HepG2 (cell line): ENCODE data around the gene ZBTB46. TPM values are rescaled to one million over a fixed set of nuclear protein-coding genes. Genes with fewer than 3 reads are reported as not detected.

Source experiments
- DNMT3B ChIP-seq: conservative IDR thresholded peaks from 2 replicates; pipeline ENCODE4 v1.6.1; 2016; ENCODE audit warnings: missing biosample characterization, control low read depth
- IKZF5 ChIP-seq: IDR thresholded peaks from 2 replicates; pipeline ENCODE4 v1.6.1; 2018; ENCODE audit warnings: missing genetic modification reagents, mild to moderate bottlenecking, missing compliant biosample characterization
- KDM3A ChIP-seq: IDR thresholded peaks from 2 replicates; pipeline ENCODE4 v1.6.1; 2018; ENCODE audit warnings: low read depth, missing compliant biosample characterization
- KDM4B ChIP-seq: sonication (generic); formaldehyde crosslinking; IDR thresholded peaks from 2 replicates; pipeline ENCODE4 v1.4.0; 2020; ENCODE audit warnings: missing genetic modification reagents
- POLR2G ChIP-seq: fragments of 200-400 bp; formaldehyde crosslinking; IDR thresholded peaks from 2 replicates; pipeline ENCODE4 v1.6.1; 2018; ENCODE audit warnings: mild to moderate bottlenecking, low read depth, low read length, moderate library complexity
- RCOR2 ChIP-seq: IDR thresholded peaks from 2 replicates; pipeline ENCODE4 v1.6.1; 2016; ENCODE audit warnings: missing biosample characterization, missing genetic modification reagents
- RELA ChIP-seq: sonication (generic); formaldehyde crosslinking; IDR thresholded peaks from 2 replicates; pipeline ENCODE4 v1.4.0; 2020; ENCODE audit warnings: missing genetic modification reagents
- REXO4 ChIP-seq: sonication (generic); formaldehyde crosslinking; IDR thresholded peaks from 2 replicates; pipeline ENCODE4 v1.8.0; 2022; ENCODE audit warnings: missing genetic modification reagents, mild to moderate bottlenecking, borderline replicate concordance
- XBP1 ChIP-seq: sonication (generic); formaldehyde crosslinking; IDR thresholded peaks from 2 replicates; pipeline ENCODE4 v1.5.0; 2020; ENCODE audit warnings: missing genetic modification reagents
- ZGPAT ChIP-seq: IDR thresholded peaks from 2 replicates; pipeline ENCODE4 v1.6.1; 2016; ENCODE audit warnings: mild to moderate bottlenecking
- ZNF367 ChIP-seq: sonication (generic); formaldehyde crosslinking; IDR thresholded peaks from 2 replicates; pipeline ENCODE4 v1.4.0; 2020; ENCODE audit warnings: missing genetic modification reagents, borderline replicate concordance
- ZNF549 ChIP-seq: sonication (generic); formaldehyde crosslinking; IDR thresholded peaks from 2 replicates; pipeline ENCODE4 v1.5.0; 2020; ENCODE audit warnings: missing genetic modification reagents
- polyA plus RNA-seq, 8 experiments: library from polyadenylated mRNA; depleted of rRNA in 3 of 8; stranded (reverse) in 7 of 8; unstranded in 1 of 8; fragments of >200 nt; fragmentation: Illumina TruSeq in 4 of 8; extraction: Trizol in 4 of 8; gene quantifications; 2 replicates each; pipeline versions ENCODE4 v1.2.1 to v1.2.3, GENCODE V29; 2011 to 2016; ENCODE audit warnings: low read depth in 4 of 8, missing spikeins in 1 of 8, mixed read lengths in 1 of 8; ENCODE audit not compliant: insufficient read depth in 1 of 8
- total RNA-seq, 5 experiments: library from RNA; depleted of rRNA; stranded (reverse); fragments of >200 nt; fragmentation: Illumina TruSeq; extraction: Trizol; gene quantifications; 2 replicates each; pipeline ENCODE4 v1.2.3, GENCODE V29; 2016; ENCODE audit warnings: low read depth in 1 of 5
- TF ChIP-seq, protein P1 (sequence below): sonication (generic); formaldehyde crosslinking; IDR thresholded peaks from 2 replicates; pipeline ENCODE4 v1.5.0; 2020; ENCODE audit warnings: missing genetic modification reagents
- TF ChIP-seq, protein P2 (sequence below): sonication (generic); formaldehyde crosslinking; IDR thresholded peaks from 2 replicates; pipeline ENCODE4 v1.5.0; 2020; ENCODE audit warnings: mild to moderate bottlenecking, missing genetic modification reagents
- TF ChIP-seq, protein P3 (sequence below): sonication (generic); formaldehyde crosslinking; conservative IDR thresholded peaks from 2 replicates; pipeline ENCODE4 v1.8.0; 2022; ENCODE audit warnings: mild to moderate bottlenecking, moderate library complexity, missing genetic modification reagents
- TF ChIP-seq, protein P4 (sequence below): conservative IDR thresholded peaks from 2 replicates; pipeline ENCODE4 v1.6.1; 2018; ENCODE audit warnings: missing genetic modification reagents
- TF ChIP-seq, protein P5 (sequence below): sonication (generic); formaldehyde crosslinking; conservative IDR thresholded peaks from 2 replicates; pipeline ENCODE4 v1.5.0; 2020; ENCODE audit warnings: missing genetic modification reagents

ZBTB46 gene
- total and polyA plus RNA-seq, 2 of the 13 experiments (the other 11 are each of a cell fraction or from before 2014, with no cell fraction given): 1.6 to 13.5 TPM

DNA sequence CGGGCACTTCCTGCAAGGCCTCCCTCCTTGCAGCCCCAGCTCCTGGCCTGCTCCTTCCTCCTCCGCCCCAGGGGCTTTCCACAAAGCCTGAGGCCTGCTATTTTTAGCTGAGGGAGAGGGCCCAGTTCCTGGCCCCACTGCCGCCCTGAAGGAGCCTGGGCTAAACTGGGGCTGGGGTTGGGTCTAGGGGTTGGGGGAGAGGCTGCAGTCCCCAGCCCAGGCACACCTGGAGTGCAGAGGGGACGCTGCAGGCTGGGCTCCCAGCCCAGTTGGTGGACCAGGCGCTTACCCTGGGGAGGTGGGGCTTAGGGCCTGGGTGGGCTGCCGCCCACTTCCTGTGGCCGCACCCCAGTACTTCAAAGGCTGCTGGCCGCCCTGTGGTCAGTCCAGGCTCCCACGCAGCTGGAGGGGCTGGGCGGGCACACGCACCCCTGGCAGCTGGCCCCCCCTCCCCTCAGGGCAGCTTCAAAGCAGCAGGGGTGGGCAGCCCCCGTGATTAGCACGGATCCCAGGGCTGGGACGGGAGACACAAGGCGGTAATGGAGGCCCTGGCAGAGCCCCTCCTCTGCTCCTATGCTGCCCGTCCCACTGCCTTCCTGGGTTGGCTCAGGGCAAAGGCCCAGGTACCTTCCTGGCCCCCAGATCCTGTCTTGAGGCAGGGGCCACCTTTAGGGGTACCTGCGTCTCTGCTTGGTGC, 23.2 kb upstream of the ZBTB46 start (continued):
- TF ChIP-seq, protein P1, sequence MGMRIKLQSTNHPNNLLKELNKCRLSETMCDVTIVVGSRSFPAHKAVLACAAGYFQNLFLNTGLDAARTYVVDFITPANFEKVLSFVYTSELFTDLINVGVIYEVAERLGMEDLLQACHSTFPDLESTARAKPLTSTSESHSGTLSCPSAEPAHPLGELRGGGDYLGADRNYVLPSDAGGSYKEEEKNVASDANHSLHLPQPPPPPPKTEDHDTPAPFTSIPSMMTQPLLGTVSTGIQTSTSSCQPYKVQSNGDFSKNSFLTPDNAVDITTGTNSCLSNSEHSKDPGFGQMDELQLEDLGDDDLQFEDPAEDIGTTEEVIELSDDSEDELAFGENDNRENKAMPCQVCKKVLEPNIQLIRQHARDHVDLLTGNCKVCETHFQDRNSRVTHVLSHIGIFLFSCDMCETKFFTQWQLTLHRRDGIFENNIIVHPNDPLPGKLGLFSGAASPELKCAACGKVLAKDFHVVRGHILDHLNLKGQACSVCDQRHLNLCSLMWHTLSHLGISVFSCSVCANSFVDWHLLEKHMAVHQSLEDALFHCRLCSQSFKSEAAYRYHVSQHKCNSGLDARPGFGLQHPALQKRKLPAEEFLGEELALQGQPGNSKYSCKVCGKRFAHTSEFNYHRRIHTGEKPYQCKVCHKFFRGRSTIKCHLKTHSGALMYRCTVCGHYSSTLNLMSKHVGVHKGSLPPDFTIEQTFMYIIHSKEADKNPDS (CRISPR knock-in tag): 0 out of 2 replicates have a peak, but pooled peaks have one; percentile 53
- TF ChIP-seq POLR2G (peak; percentile 42), ZGPAT (CRISPR knock-in tag) (peak; percentile 38; the same call in 1 of the 2 replicates), ZNF367 (CRISPR knock-in tag) (peak; percentile 79; the same call in 1 of the 2 replicates), DNMT3B (CRISPR knock-in tag) (0 out of 2 replicates have a peak, but pooled peaks have one; percentile 48), RELA (CRISPR knock-in tag) (0 out of 2 replicates have a peak, but pooled peaks have one; percentile 61), ZNF549 (CRISPR knock-in tag) (0 out of 2 replicates have a peak, but pooled peaks have one; percentile 59), KDM4B (CRISPR knock-in tag) (0 out of 2 replicates have a peak, but pooled peaks have one; percentile 31), REXO4 (0 out of 2 replicates have a peak, but pooled peaks have one; percentile 33), IKZF5 (peak; percentile 79; the same call in 1 of the 2 replicates), KDM3A (CRISPR knock-in tag) (peak; percentile 29; the same call in 1 of the 2 replicates), RCOR2 (CRISPR knock-in tag) (0 out of 2 replicates have a peak, but pooled peaks have one; percentile 13), XBP1 (peak; percentile 77; the same call in 1 of the 2 replicates)
- TF ChIP-seq, protein P2, sequence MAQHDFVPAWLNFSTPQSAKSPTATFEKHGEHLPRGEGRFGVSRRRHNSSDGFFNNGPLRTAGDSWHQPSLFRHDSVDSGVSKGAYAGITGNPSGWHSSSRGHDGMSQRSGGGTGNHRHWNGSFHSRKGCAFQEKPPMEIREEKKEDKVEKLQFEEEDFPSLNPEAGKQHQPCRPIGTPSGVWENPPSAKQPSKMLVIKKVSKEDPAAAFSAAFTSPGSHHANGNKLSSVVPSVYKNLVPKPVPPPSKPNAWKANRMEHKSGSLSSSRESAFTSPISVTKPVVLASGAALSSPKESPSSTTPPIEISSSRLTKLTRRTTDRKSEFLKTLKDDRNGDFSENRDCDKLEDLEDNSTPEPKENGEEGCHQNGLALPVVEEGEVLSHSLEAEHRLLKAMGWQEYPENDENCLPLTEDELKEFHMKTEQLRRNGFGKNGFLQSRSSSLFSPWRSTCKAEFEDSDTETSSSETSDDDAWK (CRISPR knock-in tag): no peak
- TF ChIP-seq, protein P3, sequence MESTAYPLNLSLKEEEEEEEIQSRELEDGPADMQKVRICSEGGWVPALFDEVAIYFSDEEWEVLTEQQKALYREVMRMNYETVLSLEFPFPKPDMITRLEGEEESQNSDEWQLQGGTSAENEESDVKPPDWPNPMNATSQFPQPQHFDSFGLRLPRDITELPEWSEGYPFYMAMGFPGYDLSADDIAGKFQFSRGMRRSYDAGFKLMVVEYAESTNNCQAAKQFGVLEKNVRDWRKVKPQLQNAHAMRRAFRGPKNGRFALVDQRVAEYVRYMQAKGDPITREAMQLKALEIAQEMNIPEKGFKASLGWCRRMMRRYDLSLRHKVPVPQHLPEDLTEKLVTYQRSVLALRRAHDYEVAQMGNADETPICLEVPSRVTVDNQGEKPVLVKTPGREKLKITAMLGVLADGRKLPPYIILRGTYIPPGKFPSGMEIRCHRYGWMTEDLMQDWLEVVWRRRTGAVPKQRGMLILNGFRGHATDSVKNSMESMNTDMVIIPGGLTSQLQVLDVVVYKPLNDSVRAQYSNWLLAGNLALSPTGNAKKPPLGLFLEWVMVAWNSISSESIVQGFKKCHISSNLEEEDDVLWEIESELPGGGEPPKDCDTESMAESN: 0 out of 2 replicates have a peak, but pooled peaks have one; percentile 40
- TF ChIP-seq, protein P4, sequence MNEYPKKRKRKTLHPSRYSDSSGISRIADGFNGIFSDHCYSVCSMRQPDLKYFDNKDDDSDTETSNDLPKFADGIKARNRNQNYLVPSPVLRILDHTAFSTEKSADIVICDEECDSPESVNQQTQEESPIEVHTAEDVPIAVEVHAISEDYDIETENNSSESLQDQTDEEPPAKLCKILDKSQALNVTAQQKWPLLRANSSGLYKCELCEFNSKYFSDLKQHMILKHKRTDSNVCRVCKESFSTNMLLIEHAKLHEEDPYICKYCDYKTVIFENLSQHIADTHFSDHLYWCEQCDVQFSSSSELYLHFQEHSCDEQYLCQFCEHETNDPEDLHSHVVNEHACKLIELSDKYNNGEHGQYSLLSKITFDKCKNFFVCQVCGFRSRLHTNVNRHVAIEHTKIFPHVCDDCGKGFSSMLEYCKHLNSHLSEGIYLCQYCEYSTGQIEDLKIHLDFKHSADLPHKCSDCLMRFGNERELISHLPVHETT (CRISPR knock-in tag): peak; percentile 69
- TF ChIP-seq, protein P5, sequence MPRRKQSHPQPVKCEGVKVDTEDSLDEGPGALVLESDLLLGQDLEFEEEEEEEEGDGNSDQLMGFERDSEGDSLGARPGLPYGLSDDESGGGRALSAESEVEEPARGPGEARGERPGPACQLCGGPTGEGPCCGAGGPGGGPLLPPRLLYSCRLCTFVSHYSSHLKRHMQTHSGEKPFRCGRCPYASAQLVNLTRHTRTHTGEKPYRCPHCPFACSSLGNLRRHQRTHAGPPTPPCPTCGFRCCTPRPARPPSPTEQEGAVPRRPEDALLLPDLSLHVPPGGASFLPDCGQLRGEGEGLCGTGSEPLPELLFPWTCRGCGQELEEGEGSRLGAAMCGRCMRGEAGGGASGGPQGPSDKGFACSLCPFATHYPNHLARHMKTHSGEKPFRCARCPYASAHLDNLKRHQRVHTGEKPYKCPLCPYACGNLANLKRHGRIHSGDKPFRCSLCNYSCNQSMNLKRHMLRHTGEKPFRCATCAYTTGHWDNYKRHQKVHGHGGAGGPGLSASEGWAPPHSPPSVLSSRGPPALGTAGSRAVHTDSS (CRISPR knock-in tag): 0 out of 2 replicates have a peak, but pooled peaks have one; percentile 18
